Measurements from ENCODE around the gene BEST1.

The BEST1 gene

DNA sequence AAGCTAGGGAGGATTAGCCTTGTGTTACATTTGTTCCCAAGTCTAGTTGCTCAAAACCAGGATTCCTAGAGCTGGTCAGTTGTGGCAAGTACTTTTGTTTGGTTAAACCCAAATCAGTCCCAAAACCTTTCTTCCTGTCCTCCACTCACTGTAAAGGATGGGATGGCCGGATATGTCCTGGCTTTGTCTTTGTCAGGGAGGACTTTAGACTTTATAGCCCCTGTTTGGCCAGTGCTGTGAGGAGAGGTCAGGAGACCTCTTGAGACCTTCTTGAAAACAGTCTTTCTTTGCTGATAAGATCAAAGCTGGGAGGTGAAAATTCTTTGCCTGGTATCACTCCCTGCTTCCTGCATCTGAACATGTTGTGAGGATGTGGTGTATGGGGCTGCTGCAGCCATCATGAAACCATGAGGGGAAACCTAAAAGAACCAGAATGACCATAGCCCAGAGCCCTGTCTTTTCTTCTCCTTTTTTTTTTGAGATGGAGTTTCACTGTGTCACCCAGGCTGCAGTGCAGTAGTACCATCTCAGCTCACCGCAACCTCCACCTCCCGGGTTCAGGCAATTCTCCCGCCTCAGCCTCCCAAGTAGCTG, 60.9 kb downstream of the BEST1 start:
- H3K27ac ChIP-seq = no peak overlapping the region
- no peak for DNase-seq (ENCODE audit: low read depth, low spot score)

DNA sequence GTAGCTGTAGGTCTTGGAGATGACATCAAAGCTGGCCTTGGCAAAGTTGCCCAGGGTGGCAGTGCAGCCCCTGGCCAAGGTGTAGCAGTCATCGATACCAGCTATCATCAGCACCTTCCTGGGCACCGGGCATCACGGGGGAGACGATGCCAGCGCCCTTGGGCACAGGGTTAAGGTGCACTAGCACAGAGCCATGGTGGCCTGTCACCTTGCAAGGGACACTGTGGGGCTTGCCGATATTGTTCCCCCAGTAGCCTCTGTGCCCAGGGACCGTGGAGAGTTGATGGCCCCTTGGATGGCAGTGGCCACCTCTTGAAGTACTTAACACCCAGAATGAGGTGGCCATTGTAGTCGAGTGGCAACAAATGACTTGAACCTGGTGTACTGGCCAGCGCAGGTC, 61.7 kb downstream of the BEST1 start:
- H3K27ac ChIP-seq = no peak overlapping the region
- DNase-seq (ENCODE audit: low read depth, low spot score) = no peak

DNA sequence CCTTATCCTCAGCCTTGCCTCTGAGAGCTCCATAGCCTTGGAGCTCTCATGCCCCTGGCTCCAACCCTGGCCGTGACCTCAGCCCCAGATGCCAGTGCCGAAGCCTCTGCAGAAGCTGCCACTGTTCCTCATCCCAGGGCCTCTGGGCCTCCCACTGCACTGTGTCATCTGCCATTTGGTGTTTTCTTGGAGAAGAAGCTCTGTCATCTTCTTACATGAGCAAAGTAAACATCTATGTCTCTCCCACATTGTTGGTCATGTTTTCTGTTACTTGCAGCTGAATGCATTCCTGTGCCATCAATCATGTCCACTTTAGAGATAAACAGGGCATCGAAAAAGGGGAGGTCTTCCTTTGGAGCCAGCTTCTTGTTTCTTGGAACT, 62.3 kb downstream of the BEST1 start:
- H3K27ac ChIP-seq = peak overlapping the region; percentile 28
- DNase-seq (ENCODE audit: low read depth, low spot score) = peak; percentile 24

DNA sequence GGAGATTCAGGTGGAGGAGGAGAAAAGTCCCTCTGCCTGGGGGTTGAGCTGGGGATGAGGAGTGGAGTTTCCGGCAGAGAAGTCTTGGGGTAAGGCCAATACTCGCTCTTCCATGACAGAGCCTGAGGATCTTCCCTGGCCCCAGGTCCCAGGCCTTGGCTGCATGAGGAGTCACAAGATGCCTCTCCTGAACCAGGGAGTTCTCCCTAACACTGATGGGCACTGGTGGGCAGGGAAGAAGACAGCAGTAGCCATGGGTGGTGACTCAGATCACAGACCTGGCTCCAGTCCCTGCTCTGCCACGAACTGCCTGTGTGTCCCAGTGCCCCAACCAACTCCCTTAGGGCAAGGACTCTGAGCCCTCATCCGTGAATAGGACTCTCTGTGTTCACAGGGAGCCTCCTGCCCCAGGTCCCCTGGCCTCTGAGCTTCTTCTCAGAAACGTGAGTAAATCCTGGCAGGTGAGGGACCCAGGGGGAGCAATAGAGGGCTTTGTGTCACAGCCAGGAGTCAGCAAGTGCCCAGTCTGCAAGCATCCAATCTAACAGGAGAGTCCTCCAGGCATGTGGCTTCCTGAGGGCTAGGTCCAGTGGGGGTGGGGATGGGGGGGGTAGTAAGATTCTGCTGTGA, 62.8 kb downstream of the BEST1 start:
- H3K27ac ChIP-seq = peak overlapping the region; percentile 28
- no peak for DNase-seq (ENCODE audit: low read depth, low spot score)

Data from epithelial cell of prostate (primary cell).